Measurements from ENCODE around the gene PCSK6.

GRCh38 chr15:101357333-101357732, 132.2 kb downstream of the PCSK6 start:
- TF ChIP-seq EZH2 (IDR thresholded peaks at IDR 0.05; ENCODE audit: insufficient read depth, poor library complexity, severe bottlenecking) (no peak), EZH2phosphoT487 (IDR thresholded peaks at IDR 0.05; ENCODE audit: insufficient read depth, low read depth) (no peak)
